Thyroid gland (tissue), 4 donors: ENCODE results near the gene NCLN. TPM values are rescaled to one million over a fixed set of nuclear protein-coding genes. Genes with fewer than 3 reads are reported as not detected.
"Not testable (repeated sequence)": the region's sequence is repeated elsewhere in the genome, so short reads cannot be mapped to it uniquely, and the experiment has no call there.

Experiments
- DNase-seq, 2 donors: peaks; one replicate each; pipeline ENCODE4 v3.0.0-alpha.2; 2019
- H3K27ac ChIP-seq, 3 donors: fragments of 200-600 bp; sonication (generic); 1 replicate in 2 of 3; 2 replicates in 1 of 3; pipeline ENCODE4 v1.5.1; 2016 to 2019; ENCODE audit warnings: mild to moderate bottlenecking in 1 of 3, moderate library complexity in 1 of 3
- H3K27me3 ChIP-seq: fragments of 200-600 bp; sonication (generic); one replicate; pipeline ENCODE4 v1.5.1; 2019
- H3K36me3 ChIP-seq, 2 donors: fragments of 200-600 bp; sonication (generic); one replicate each; pipeline ENCODE4 v1.5.1; 2016 to 2019
- H3K4me1 ChIP-seq, 2 donors: fragments of 200-600 bp; sonication (generic); one replicate each; pipeline ENCODE4 v1.5.1; 2017 to 2019
- H3K4me3 ChIP-seq, 3 donors: fragments of 200-600 bp; sonication (generic); replicated peaks in 1 of 3; 1 replicate in 2 of 3; 2 replicates in 1 of 3; pipeline ENCODE4 v1.5.1; 2016; ENCODE audit warnings: mild to moderate bottlenecking in 1 of 3
- H3K9me3 ChIP-seq: fragments of 200-600 bp; sonication (generic); one replicate; pipeline ENCODE4 v1.5.1; 2017
- CTCF ChIP-seq, 6 experiments: fragments of 200-600 bp in 3 of 6; fragments of 450-650 bp in 3 of 6; sonication (generic) in 3 of 6; IDR thresholded peaks; one replicate each; pipeline ENCODE4 v1.5.1; 2016 to 2019; ENCODE audit warnings: antibody characterized with exemption in 6 of 6, mild to moderate bottlenecking in 2 of 6, inconsistent platforms in 1 of 6, moderate library complexity in 1 of 6
- POLR2A ChIP-seq, 2 donors: fragments of 450-650 bp; IDR thresholded peaks; one replicate each; pipeline ENCODE4 v1.6.1; 2017; ENCODE audit warnings: antibody characterized with exemption in 2 of 2, mild to moderate bottlenecking in 2 of 2, moderate library complexity in 1 of 2
- WGBS, 2 donors: methylation state at CpG; one replicate each; pipeline ENCODE4 v1.1.5; 2017; 5-methylcytosine and 5-hydroxymethylcytosine counted together
- intact Hi-C: fragments of 100-400 bp; cut with DNase I; formaldehyde crosslinking; loops from one replicate; pipeline ENCODE4 v1.15.1; 2023
- total RNA-seq, 4 donors: library from RNA; depleted of rRNA; stranded (reverse); fragments of >200 nt; gene quantifications; one replicate each; pipeline ENCODE4 v1.2.3, GENCODE V29; 2016

Gene NCLN
- total RNA-seq, 4 donors from 2014 or later = 30.8 to 48.5 (median 37.2) TPM

GRCh38 chr19:3189702-3190469, 4.2 kb downstream of the NCLN start:
- DNase-seq = no peak
- TF ChIP-seq CTCF (IDR thresholded peaks at IDR 0.05) = no peak
- TF ChIP-seq POLR2A (IDR thresholded peaks at IDR 0.05) = no peak
- Histone ChIP-seq H3K4me3 (no peak overlapping the region), H3K27ac (no peak overlapping the region), H3K36me3 (no peaks in the 10 kb centered on the region), H3K9me3 (no peaks in the 10 kb centered on the region), H3K27me3 (no peaks in the 10 kb centered on the region), H3K4me1 (peaks cover 15% of the 10 kb centered on the region in 2 donors)
- intact Hi-C loops = no loop called here
- WGBS, 2 donors = 86 to 97% methylated on average over 14 to 24 of the region's 28 CpGs

GRCh38 chr19:3190470-3190770, 4.7 kb downstream of the NCLN start:
- Histone ChIP-seq H3K27me3 (no peaks in the 10 kb centered on the region), H3K4me1 (peaks cover 13 to 14% of the 10 kb centered on the region in 2 donors), H3K4me3 (no peak overlapping the region), H3K36me3 (no peaks in the 10 kb centered on the region), H3K9me3 (no peaks in the 10 kb centered on the region), H3K27ac (no peak overlapping the region)
- no peak for TF ChIP-seq CTCF (IDR thresholded peaks at IDR 0.05)
- TF ChIP-seq POLR2A (IDR thresholded peaks at IDR 0.05) = no peak
- 90 to 92% methylated on average over 7 to 16 of the region's 18 CpGs for WGBS, 2 donors
- DNase-seq = no peak
- intact Hi-C loops = no loop called here

GRCh38 chr19:3190921-3191805, 5.4 kb downstream of the NCLN start:
- H3K4me1 ChIP-seq = peaks cover 13 to 14% of the 10 kb centered on the region in 2 donors
- H3K36me3 ChIP-seq = no peaks in the 10 kb centered on the region
- WGBS, 2 donors = 89% methylated on average over 39 to 44 of the region's 46 CpGs
- intact Hi-C loops = no loop called here
- no peak overlapping the region for H3K4me3 ChIP-seq
- H3K9me3 ChIP-seq = no peaks in the 10 kb centered on the region
- DNase-seq = no peak
- no peaks in the 10 kb centered on the region for H3K27me3 ChIP-seq
- TF ChIP-seq POLR2A (IDR thresholded peaks at IDR 0.05) = no peak
- no peak for TF ChIP-seq CTCF (IDR thresholded peaks at IDR 0.05)
- no peak overlapping the region for H3K27ac ChIP-seq

GRCh38 chr19:3191806-3192104, 6.0 kb downstream of the NCLN start:
- H3K27me3 ChIP-seq, H3K36me3 ChIP-seq, H3K9me3 ChIP-seq, H3K27ac ChIP-seq, DNase-seq, H3K4me3 ChIP-seq, intact Hi-C loops: not testable (repeated sequence)
- WGBS, 2 donors = 85 to 88% methylated on average over 12 of the region's 12 CpGs
- H3K4me1 ChIP-seq = peaks cover 10 to 11% of the 10 kb centered on the region in 2 donors

GRCh38 chr19:3192228-3192635, 6.5 kb downstream of the NCLN start:
- H3K27ac ChIP-seq = no peak overlapping the region
- no peaks in the 10 kb centered on the region for H3K36me3 ChIP-seq
- peaks cover 5 to 6% of the 10 kb centered on the region in 2 donors for H3K4me1 ChIP-seq
- no peaks in the 10 kb centered on the region for H3K9me3 ChIP-seq
- TF ChIP-seq CTCF (IDR thresholded peaks at IDR 0.05) (no peak), POLR2A (IDR thresholded peaks at IDR 0.05) (no peak)
- WGBS, 2 donors = 94 to 100% methylated on average over 2 to 20 of the region's 32 CpGs
- intact Hi-C loops = no loop called here
- H3K4me3 ChIP-seq = no peak overlapping the region
- no peak for DNase-seq
- H3K27me3 ChIP-seq = no peaks in the 10 kb centered on the region
